GM19035 (cell line): Measurements from ENCODE around the gene SMIM38.
"Not testable (repeated sequence)": the region's sequence is repeated elsewhere in the genome, so short reads cannot be mapped to it uniquely, and the experiment has no call there.

Experiments used
- ATAC-seq: cut with Tn5 transposase; IDR thresholded peaks from one replicate; pipeline ENCODE4 v1.9.1; 2021; ENCODE audit not compliant: unreplicated experiment

Gene SMIM38

DNA sequence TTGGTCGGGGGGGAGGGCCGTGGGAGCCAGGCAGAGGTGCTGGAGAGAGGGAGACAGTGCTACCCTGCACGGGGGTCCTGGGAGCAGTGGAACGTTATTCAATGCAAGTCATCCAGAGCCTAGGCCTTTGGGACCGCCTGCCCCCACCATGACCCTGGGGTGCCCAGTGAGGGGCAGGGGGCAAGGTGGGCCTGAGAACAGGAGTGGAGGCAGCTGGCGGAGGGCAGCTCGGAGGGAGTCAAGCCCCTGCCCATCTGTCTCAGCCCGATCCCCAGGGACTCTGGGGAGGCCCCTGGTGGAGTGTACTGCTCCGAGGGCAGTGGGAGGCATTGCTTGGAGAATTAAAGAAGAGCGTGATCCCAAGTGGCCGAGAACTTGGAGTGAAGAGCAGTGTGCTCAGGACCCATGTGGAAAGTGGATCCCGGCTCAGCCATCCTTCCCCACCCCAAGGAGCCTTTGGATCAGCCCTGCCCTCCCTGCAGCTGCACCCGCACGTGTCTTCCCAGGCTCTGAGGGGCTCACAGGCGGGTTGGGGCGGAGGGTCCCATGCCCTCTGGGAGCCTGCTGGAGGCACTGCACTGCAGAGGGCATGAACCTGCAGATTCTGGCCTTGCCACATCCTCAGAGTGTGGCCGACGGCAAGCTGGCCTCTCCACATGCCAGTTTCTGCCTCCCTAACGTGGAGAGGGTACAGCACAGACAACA lies 34.0 kb upstream of the SMIM38 start:
- no peak for ATAC-seq

DNA sequence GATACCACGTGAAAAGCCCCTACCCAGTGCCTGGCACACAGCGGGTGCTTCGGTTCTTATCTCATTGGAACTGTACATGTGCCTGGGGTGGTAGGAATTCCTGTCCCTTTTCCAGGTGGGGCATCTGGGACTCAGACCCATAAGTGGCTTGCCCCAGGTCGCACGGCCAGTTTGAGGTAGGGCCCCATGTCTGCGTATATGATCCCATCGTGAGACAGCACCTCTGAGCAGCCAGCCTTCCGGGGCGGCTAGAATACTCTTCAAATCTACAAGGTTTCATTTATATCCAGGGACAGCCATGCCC lies 33.5 kb upstream of the SMIM38 start:
- ATAC-seq, result no peak

DNA sequence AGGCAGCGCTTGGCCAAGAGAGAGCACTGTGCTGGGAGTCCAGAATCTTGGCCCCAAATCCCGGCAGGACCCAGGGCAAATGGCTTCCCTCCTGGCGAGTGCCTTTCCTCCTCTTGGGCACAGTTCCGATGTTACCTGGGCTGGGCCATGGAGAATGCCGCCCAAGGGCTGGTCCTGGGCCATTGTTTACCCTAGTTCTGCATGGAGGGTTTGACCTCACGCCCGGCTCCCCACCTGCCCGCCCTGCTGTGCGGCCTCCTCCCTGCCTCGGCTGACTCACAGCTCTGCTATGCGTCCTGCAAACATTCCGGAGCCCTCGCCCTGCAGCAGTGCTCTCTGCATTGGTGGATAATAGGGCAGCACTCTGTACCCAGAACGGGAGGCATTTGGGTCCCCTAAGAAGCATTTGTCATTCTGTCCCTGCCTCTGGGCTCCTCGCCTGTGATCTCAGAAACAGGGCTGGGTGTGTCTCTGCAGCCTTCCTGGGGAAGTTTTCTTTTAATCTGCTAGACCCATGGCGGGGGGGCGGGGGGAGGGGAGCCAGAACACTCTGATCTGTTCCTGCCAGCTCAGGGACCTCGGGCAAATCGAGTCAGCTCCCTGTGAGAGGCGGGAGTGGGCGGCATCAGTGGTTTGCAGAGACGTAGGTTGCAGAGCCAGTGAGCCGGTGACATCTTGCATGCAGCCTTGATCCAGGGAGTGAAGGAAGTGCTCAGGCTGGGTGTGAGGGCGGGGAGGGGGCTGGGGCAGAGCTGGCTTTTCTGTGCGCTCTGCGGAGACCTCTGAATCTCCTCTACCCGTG lies 32.9 kb upstream of the SMIM38 start:
- no peak for ATAC-seq

DNA sequence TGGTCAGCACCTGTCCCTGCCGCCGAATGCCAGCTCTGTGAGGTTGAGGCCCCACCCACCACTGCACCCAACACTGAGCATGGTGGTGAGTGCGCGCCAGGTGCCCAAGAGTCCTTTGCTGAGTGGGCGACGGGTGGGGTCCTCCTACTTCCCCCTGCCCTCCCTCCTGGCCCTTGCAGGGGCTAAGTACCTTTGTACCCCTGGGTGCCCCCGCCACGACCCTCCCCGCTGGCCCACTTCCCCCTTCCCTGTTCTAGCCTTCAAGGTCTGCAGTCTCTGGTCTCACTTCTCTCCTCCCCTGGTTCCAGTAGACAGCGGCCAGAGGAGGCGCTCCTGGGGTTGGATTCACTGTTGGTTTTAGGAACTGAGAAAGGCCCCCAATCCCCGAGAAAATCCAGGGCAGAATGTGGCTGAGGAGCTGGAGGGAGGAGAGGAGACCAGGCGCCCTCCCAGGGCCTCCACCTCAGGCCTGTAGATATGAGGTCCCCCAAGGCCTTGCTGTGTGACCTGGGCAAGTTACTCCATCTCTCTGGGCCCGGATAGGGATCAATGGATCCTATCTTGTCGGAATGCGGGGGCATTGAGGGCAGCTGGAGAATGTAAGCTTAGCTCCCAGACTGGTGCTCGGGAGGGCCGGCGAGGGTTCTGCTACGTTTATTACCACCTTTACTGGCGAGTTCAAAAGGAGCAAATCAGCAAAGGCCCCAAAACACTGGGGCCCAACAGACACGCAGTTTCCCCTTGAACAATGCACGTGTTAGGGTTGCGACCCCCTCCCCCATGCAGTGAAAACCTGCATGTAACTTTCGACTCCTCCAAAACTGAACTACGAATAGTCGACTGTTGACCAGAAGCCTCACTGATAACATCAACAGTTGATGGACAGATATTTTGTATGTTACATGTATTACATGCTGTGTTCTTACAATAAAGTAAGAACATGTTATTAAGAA lies 31.9 kb upstream of the SMIM38 start:
- no peak for ATAC-seq

DNA sequence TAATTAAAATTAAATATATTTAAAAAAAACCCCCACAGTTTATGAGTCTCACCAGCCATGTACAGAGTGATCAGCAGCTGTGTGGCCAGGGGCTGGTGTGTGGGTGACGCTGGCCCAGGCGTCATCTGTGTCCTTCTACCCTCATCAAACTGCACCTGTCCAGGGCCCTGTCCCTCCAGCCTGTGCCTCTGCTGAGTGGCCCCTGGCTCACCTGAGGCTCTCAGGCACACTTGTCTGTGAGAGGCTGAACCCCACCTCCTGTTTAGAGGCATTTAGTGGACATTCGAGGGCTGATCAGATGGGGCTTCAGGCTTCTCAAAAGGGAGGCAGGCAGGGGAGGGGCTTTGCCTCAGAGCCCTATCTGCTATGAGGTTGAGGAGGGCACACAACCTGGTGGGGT lies 29.9 kb upstream of the SMIM38 start:
- no peak for ATAC-seq

DNA sequence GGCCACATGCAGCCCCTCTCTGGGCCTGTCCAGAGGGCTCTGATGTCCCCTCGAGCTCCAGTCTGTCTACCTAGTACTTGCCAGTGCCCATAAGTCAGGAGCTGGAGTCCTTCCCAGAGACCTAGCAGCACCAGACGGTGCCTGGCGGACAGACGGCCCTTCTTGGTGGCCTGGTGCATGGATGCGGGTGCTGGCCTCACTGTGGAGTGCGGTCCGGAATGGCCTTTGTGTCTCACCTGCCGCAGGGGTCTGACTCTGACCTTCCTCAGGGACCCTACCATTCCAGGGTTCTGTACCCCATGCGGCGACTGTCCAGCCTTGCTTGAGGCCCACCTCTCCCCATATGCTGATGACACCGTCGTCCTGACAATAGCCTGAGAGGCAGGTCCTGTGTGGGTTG lies 29.4 kb upstream of the SMIM38 start:
- ATAC-seq, result no peak

DNA sequence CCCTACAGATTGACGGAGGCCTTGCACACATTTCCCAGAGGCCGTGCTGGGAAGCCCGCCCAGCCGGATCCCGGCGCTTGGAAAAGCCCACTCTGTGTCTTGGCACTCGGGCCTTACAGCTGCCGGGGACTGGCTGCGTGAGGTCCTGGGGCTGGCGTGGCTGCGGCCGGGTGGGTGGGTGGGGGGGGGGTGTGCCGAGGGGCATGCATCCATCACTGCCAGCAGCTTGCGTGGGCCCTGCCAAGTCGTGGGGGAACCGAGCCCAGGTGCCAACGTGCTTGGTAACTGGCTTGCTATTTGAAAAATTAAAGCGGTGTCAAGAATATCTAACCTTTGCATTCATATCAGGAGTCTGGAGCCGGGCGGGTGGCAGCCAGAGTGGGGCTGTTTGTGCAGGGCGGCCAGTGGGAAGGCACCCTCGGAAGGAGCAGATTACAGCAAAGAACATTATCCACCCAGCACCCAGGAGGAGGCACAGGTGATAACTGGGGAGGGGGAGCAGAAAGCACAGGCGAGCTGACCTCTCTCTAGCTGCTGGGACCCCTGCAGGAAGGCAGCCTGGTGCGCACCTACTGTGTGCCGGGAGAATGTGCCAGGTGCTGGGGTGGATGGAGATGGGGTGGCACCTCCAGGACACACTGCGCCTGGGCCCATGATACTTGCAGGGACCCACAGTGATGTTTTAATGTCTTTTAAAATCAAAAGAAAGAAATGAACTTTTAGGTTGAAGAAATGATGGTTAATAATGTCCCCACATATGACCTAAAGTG lies 28.5 kb upstream of the SMIM38 start:
- no peak for ATAC-seq

DNA sequence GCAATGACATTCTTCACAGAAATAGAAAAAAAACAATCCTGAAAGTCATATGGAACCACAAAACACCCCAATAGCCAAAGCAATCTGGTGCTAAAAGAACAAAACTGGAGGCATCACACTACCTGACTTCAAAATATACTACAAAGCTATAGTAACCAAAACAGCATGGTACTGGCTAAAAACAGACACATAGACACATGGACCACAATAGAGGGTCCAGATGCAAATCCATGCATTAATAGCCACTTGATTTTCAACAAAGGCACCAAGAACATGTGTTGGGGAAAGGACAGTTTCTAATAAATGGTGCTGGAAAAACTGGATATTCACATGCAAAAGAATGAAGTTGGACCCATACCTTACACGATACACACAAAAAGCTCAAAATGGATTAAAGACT lies 27.9 kb upstream of the SMIM38 start:
- ATAC-seq, result no peak

DNA sequence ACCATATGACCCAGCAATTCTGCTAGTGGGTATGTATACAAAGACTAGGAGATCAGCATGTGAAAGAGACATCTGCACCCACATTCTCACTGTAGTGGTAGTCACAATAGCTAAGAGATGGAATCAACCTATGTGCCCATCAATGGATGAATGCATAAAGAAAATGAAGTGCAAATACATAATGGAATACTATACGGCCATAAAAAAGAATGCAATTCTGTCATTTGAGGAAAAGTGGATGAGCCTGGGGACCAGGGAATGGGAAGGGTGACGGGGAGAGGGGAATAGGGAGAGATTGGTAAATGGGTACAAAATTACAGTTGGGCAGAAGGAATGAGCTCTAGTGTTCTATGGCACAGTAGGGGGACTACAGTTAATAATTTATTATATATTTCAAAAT lies 26.7 kb upstream of the SMIM38 start:
- no peak for ATAC-seq

DNA sequence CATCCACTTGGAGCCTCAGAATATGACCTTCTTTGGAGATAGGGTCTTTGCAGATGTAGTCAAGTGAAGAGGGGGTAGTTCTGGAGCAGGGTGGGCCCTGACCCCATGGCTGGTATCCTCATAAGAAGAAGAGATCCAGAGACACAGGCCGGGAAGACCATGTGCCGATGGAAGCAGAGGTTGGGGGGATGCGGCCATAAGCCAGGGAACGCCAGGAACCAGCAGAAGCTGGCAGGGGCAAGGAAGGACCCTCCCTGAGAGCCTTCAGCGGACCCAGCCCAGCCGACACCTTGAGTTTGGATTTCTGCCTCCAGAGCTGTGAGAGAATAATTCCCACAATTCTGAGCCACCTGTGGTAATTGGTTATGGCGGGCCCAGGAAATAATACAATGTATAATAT lies 26.1 kb upstream of the SMIM38 start:
- ATAC-seq, result no peak

DNA sequence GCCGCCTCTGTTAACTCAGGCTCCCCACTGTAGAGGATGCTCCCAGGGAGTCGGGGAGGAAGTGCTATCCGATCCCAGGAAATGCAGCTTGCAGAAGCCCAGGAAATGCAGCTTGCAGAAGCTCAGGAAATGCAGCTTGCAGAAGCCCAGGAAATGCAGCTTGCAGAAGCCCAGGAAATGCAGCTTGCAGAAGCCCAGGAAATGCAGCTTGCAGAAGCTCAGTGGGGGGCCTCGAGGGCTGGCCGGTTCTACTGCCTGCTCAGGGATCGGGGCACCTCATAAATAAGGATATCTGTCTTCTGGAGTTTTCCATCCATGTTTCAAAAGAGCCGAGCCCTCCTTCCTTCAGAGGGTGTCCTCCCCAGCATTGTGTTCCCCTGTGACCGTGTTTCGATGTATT lies 25.1 kb upstream of the SMIM38 start:
- ATAC-seq, result no peak

DNA sequence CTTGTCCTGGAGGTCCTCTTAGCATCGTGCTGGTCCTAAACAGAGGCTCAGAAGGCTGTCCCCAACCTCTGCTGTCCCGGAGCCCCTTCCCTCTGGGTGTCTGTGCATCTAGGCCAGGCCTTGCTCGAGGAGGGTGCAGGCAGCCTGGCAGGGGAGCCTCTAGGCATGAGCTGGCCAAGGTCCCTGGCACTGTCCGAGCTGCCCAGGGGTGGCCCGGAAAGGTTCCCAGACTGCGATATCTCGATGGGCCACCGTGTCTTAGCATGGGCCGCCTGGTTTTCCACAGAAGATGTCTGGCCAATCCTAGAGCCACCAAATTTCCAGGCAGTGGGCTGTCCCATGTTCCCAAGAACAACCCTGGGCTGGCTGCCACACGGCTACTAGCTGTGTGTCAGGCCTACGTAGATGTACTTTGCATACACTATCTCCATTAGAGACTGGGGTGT lies 24.6 kb upstream of the SMIM38 start:
- no peak for ATAC-seq

DNA sequence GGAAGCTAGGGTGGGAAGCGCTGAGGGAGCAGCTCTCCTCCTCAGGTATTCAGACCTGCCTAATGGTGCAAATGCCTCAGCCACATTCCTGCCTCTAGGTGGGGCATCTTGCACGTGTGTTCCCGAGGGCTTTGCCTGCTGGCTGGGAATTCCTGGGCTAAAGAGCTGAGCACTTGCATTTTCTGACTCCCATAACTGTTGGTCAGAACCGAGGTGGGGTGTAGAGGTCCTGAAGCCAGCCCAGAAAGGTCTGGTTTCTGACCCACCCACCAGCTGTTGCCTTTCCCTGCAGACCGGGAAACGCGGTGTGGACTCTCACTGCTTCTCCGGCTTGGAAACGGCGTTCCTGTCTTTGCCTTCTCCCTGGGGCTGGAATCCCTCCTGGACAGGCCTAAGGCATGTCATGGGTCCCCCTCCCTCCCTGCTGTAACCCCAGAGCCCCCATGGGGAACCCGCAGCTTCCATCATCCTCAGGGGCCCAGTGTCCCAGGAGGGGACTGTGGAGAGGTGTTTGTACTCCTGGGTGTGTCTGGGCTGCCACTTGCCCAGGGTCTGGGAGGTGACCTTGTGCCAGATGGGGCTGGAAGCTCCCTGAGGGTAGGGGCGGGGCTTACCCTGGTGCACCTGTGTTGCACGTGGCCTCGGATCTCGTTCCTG lies 24.0 kb upstream of the SMIM38 start:
- ATAC-seq, result no peak

DNA sequence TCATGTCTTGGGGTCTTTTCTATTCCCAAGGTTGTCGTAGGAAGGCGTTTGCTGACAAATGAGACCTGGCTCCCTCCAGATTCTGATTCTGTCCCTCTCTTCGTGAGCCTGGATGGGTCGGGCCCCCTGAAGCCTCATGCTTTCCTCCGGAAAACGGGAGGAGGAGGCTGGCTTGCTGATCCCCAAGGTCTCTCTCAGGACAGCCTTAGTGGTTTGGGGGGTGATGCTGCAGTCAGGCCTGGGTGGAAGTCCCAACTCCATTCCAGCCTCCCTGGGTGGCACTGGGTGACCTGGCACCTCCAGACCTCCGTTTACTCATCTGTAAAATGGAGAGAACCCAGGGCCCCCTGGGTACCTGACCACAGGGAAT lies 23.4 kb upstream of the SMIM38 start:
- no peak for ATAC-seq

DNA sequence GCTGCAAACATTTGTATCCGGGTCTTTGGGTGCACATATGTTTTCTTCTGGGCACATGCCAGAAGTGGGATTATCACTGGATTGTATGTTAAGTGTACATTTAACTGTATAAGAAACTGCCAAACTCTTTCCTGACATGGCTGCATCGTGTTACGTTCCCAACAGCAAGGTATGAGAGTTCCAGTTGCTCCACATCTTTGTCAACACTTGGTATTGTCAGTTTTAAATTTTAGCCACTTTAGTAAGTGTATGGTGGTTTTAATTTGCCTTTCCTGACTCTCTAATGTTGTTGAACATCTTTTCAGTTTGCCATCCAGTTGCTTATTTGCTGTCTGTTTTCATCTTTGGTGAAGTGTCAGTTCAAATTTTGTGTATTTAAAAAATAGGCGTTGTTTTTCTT lies 22.5 kb upstream of the SMIM38 start:
- no peak for ATAC-seq

DNA sequence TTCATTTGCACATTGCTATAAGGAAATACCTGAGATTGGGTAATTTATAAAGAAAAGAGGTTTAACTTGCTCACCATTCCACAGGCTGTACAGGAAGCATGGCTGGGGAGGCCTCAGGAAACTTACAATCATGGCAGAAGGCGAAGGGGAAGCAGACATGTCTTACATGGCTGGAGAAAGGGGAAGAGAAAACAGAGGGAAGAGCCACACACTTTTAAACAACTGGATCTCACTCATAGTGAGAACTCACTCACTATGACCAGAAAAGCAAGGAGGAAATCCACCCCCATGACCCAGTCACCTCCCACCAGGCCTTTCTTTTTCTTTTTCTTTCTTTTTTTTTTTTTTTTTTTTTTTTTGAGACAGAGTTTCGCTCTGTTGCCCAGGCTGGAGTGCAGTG lies 21.6 kb upstream of the SMIM38 start:
- not testable (repeated sequence) for ATAC-seq

DNA sequence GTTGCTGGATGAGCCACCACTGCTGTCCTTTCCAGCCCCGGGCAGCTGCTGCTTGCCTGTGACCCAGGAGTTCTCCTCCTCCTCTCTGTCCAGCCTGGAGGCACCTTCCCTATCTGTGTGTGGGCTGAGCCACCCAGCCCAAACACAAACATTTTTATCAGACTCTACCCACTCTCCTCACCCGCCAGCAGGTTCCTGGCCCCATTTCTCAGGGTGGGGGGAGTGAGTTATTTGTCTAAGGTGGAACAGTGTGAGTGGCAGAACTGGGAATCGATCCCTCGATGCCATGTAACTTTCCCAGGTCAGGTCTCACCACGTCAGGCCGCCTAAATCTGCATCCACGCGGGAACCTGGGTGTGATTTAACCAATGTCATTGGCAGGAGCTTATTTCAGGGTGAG lies 20.8 kb upstream of the SMIM38 start:
- ATAC-seq, result no peak

DNA sequence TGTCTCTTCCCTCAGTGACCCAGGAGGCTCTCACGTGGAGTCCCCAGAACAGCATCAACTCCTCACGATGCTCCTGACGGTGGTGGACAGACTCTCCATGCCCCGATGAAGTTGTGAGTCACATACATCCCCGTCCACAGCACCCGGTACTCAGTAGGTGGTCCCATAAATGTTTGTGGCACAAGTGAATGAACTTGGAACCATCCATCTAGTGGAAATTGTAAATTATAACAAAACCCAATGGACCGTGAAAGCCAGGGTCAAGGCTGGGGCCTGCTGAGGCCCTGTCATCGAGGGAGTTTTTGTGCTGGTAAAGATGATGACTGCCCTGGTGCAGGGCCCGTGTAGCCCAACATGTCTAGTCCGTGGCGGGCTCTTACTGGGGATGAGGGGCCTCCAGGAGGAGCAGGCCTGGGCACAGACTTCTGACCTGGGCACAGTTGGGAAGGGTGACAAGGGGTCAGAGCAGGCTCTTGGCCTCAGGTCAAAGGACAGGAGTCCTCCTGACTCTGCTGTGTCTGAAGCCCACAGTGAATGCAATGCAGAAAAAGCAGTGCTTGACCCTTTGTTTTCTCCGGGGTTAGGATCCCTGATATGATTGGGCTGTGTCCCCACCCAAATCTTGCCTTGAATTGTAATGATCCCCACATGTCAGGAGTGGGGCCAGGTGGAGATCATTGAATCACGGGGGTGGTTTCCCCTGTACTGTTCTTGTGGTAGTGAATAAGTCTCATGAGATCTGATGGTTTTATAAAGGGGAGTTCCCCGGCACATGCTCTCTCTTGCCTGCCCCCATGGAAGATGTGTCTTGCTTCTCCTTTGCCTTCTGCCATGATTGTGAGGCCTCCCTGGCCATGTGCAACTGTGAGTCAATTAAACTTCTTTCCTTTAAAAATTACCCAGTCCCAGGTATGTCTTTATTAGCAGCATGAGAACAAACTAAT lies 20.0 kb upstream of the SMIM38 start:
- ATAC-seq, result no peak

DNA sequence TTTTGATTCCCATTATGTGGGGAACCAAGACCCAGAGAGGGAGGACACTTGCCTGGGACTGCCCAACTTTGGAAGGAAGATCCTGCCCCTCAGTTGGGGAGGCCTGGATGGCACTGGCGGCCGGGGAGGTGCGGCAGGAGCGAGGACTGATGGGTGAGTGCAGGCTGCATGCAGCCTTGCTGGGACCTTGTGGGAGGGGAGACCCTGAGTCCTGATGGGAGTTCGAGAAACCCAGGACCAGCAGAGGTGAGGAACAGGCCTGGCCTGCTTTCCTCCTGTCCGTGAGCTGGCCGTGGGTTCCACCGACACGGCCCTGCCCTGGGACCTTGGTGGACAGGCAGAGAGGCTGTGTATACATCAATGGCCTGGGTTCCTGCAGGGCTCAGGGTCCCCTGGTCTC lies 19.3 kb upstream of the SMIM38 start:
- no peak for ATAC-seq
